OCI-LY1 (cell line): ENCODE data around the gene TATDN2.

Experiments used
- CTCF ChIP-seq: fragments of 200-600 bp; sonication (generic), shearing (Covaris generic); IDR thresholded peaks from 2 replicates; pipeline ENCODE4 v1.5.1; 2017; ENCODE audit warnings: mild to moderate bottlenecking, antibody characterized with exemption, low read length, moderate library complexity, mixed read lengths
- EZH2 ChIP-seq: fragments of 200-600 bp; sonication (generic), shearing (Covaris generic); IDR thresholded peaks from 2 replicates; pipeline ENCODE4 v1.8.0; 2017; ENCODE audit warnings: borderline replicate concordance, mixed run types, mild to moderate bottlenecking, antibody characterized with exemption, low read length, moderate library complexity, mixed read lengths

- no peak for TF ChIP-seq CTCF
- TF ChIP-seq EZH2, result no peak
Observed at GRCh38 chr3:10291641-10292040, 43.4 kb downstream of the TATDN2 start.
